ENCODE measurements around the gene DAGLA. TPM values are rescaled to one million over a fixed set of nuclear protein-coding genes. Genes with fewer than 3 reads are reported as not detected.

The DAGLA gene
- total RNA-seq, 1 experiment from 2014 or later: 3.1 TPM

GRCh38 chr11:61769169-61769920, 89.2 kb downstream of the DAGLA start:
- peak; percentile 29 for ATAC-seq
- ChIA-PET CTCF (interaction anchor here (0.7 to 6.3 kb wide), 4 partner anchors 16 to 41 kb away, joined by 3 to 42 read pairs (median 4); partner anchors contain the start of gene MYRF), POLR2A (no interaction called here)

GRCh38 chr11:61769946-61770683, 89.9 kb downstream of the DAGLA start:
- POLR2A ChIA-PET: interaction anchor here (0.6 kb wide), 1 partner anchor 97 kb away, joined by 5 read pairs; no protein-coding TSS in a partner anchor
- TF ChIP-seq ESRRA (CRISPR knock-in tag; IDR thresholded peaks at IDR 0.05; ENCODE audit: borderline replicate concordance) (no peak), HMGA2 (CRISPR knock-in tag; IDR thresholded peaks at IDR 0.05) (no peak), AR (CRISPR knock-in tag; IDR thresholded peaks at IDR 0.05) (no peak), CREM (CRISPR knock-in tag; IDR thresholded peaks at IDR 0.05) (no peak), USF1 (CRISPR knock-in tag; IDR thresholded peaks at IDR 0.05) (no peak), GRHL2 (CRISPR knock-in tag; IDR thresholded peaks at IDR 0.05; ENCODE audit: insufficient replicate concordance, severe bottlenecking) (no peak)
- TF ChIP-seq, protein P1, sequence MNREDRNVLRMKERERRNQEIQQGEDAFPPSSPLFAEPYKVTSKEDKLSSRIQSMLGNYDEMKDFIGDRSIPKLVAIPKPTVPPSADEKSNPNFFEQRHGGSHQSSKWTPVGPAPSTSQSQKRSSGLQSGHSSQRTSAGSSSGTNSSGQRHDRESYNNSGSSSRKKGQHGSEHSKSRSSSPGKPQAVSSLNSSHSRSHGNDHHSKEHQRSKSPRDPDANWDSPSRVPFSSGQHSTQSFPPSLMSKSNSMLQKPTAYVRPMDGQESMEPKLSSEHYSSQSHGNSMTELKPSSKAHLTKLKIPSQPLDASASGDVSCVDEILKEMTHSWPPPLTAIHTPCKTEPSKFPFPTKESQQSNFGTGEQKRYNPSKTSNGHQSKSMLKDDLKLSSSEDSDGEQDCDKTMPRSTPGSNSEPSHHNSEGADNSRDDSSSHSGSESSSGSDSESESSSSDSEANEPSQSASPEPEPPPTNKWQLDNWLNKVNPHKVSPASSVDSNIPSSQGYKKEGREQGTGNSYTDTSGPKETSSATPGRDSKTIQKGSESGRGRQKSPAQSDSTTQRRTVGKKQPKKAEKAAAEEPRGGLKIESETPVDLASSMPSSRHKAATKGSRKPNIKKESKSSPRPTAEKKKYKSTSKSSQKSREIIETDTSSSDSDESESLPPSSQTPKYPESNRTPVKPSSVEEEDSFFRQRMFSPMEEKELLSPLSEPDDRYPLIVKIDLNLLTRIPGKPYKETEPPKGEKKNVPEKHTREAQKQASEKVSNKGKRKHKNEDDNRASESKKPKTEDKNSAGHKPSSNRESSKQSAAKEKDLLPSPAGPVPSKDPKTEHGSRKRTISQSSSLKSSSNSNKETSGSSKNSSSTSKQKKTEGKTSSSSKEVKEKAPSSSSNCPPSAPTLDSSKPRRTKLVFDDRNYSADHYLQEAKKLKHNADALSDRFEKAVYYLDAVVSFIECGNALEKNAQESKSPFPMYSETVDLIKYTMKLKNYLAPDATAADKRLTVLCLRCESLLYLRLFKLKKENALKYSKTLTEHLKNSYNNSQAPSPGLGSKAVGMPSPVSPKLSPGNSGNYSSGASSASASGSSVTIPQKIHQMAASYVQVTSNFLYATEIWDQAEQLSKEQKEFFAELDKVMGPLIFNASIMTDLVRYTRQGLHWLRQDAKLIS (CRISPR knock-in tag; IDR thresholded peaks at IDR 0.05; ENCODE audit: borderline replicate concordance): no peak
- TF ChIP-seq, protein P2, sequence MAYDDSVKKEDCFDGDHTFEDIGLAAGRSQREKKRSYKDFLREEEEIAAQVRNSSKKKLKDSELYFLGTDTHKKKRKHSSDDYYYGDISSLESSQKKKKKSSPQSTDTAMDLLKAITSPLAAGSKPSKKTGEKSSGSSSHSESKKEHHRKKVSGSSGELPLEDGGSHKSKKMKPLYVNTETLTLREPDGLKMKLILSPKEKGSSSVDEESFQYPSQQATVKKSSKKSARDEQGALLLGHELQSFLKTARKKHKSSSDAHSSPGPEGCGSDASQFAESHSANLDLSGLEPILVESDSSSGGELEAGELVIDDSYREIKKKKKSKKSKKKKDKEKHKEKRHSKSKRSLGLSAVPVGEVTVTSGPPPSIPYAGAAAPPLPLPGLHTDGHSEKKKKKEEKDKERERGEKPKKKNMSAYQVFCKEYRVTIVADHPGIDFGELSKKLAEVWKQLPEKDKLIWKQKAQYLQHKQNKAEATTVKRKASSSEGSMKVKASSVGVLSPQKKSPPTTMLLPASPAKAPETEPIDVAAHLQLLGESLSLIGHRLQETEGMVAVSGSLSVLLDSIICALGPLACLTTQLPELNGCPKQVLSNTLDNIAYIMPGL (CRISPR knock-in tag; IDR thresholded peaks at IDR 0.05): no peak
- TF ChIP-seq, protein P3, sequence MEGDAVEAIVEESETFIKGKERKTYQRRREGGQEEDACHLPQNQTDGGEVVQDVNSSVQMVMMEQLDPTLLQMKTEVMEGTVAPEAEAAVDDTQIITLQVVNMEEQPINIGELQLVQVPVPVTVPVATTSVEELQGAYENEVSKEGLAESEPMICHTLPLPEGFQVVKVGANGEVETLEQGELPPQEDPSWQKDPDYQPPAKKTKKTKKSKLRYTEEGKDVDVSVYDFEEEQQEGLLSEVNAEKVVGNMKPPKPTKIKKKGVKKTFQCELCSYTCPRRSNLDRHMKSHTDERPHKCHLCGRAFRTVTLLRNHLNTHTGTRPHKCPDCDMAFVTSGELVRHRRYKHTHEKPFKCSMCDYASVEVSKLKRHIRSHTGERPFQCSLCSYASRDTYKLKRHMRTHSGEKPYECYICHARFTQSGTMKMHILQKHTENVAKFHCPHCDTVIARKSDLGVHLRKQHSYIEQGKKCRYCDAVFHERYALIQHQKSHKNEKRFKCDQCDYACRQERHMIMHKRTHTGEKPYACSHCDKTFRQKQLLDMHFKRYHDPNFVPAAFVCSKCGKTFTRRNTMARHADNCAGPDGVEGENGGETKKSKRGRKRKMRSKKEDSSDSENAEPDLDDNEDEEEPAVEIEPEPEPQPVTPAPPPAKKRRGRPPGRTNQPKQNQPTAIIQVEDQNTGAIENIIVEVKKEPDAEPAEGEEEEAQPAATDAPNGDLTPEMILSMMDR (IDR thresholded peaks at IDR 0.05): no peak

More at GRCh38 chr11:61769169-61769920, 89.2 kb downstream of the DAGLA start:
- Mint-ChIP-seq H3K4me1 (peaks cover 12% of the 10 kb centered on the region), H3K36me3 (no peaks in the 10 kb centered on the region), H3K9me3 (no peaks in the 10 kb centered on the region), H3K27ac (no peak overlapping the region), H3K27me3 (ENCODE audit: low read depth) (no peaks in the 10 kb centered on the region), H3K4me3 (no peak overlapping the region)
- DNase-seq (ENCODE audit: low spot score): peak; percentile 44
- TF ChIP-seq, protein P4, sequence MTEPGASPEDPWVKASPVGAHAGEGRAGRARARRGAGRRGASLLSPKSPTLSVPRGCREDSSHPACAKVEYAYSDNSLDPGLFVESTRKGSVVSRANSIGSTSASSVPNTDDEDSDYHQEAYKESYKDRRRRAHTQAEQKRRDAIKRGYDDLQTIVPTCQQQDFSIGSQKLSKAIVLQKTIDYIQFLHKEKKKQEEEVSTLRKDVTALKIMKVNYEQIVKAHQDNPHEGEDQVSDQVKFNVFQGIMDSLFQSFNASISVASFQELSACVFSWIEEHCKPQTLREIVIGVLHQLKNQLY (CRISPR knock-in tag; IDR thresholded peaks at IDR 0.05): no peak
- TF ChIP-seq, protein P3 (IDR thresholded peaks at IDR 0.05): 0 out of 2 replicates have a peak, but pooled peaks have one; percentile 16
- TF ChIP-seq JUN (CRISPR knock-in tag; IDR thresholded peaks at IDR 0.05): no peak
- TF ChIP-seq ZNF121 (CRISPR knock-in tag; IDR thresholded peaks at IDR 0.05): no peak
- TF ChIP-seq E2F4 (CRISPR knock-in tag; IDR thresholded peaks at IDR 0.05; ENCODE audit: borderline replicate concordance, low read depth): no peak
- no peak for TF ChIP-seq MYBL2 (CRISPR knock-in tag; IDR thresholded peaks at IDR 0.05)
- peak; percentile 67 for TF ChIP-seq ZNF423 (CRISPR knock-in tag; IDR thresholded peaks at IDR 0.05)

More at GRCh38 chr11:61769946-61770683, 89.9 kb downstream of the DAGLA start:
- no peak for DNase-seq (ENCODE audit: low spot score)
- ATAC-seq: no peak
- Mint-ChIP-seq H3K9me3 (no peaks in the 10 kb centered on the region), H3K4me1 (peaks cover 9% of the 10 kb centered on the region), H3K27me3 (ENCODE audit: low read depth) (no peaks in the 10 kb centered on the region), H3K36me3 (no peaks in the 10 kb centered on the region), H3K4me3 (no peak overlapping the region), H3K27ac (no peak overlapping the region)
- CTCF ChIA-PET: interaction anchor here (0.7 to 6.3 kb wide), 4 partner anchors 17 to 42 kb away, joined by 3 to 42 read pairs (median 4); partner anchors contain the start of gene MYRF

Data from WTC11 (cell line).